Measurements from ENCODE around the gene HSF2. TPM values are rescaled to one million over a fixed set of nuclear protein-coding genes. Genes with fewer than 3 reads are reported as not detected.

The HSF2 gene
- total and polyA plus RNA-seq, 10 of the 15 experiments (the other 5 are each of a cell fraction or from before 2014, with no cell fraction given): 9.5 to 38.3 (median 16.8) TPM

DNA sequence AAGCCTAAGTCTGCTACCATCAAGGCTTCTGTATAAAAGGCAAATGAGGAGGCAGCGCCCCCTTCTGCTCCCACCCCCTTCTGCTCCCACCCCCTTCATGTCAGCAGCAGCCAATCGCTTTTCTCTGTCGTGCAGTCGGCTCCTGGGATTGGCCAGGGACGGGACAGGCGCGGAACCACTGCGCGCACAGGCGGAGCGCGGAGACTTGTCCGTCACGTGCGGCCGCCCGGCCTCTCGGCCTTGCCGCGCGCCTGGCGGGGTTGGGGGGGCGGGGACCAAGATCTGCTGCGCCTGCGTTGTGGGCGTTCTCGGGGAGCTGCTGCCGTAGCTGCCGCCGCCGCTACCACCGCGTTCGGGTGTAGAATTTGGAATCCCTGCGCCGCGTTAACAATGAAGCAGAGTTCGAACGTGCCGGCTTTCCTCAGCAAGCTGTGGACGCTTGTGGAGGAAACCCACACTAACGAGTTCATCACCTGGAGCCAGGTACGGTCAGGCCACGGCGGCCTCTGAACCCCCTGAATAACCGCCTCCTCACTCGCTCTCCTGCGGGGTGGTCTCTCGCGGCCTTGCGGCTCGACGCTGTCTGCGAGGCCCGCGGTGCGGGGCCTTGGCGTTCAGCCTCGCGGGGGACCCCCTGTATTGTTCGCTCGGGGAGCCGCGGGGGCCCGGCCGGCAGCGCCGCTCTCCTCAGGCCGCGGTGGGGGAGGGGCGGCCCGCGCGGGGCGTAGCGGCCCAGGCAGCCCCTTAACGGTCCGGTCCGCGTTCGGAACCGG, at the start of gene HSF2 (continued):
- TF ChIP-seq, protein P1, sequence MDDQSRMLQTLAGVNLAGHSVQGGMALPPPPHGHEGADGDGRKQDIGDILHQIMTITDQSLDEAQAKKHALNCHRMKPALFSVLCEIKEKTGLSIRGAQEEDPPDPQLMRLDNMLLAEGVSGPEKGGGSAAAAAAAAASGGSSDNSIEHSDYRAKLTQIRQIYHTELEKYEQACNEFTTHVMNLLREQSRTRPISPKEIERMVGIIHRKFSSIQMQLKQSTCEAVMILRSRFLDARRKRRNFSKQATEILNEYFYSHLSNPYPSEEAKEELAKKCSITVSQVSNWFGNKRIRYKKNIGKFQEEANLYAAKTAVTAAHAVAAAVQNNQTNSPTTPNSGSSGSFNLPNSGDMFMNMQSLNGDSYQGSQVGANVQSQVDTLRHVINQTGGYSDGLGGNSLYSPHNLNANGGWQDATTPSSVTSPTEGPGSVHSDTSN (IDR thresholded peaks at IDR 0.05; ENCODE audit: insufficient replicate concordance, low read depth, low read length): peak; percentile 52
- TF ChIP-seq RCOR1 (conservative IDR thresholded peaks at IDR 0.05; ENCODE audit: low read depth, low read length) (no peak), STAT1 (conservative IDR thresholded peaks at IDR 0.05) (no peak), YBX1 (IDR thresholded peaks at IDR 0.05) (no peak), TARDBP (IDR thresholded peaks at IDR 0.05; ENCODE audit: borderline replicate concordance) (no peak), JUNB (IDR thresholded peaks at IDR 0.05) (no peak), KDM1A (IDR thresholded peaks at IDR 0.05; ENCODE audit: borderline replicate concordance) (no peak), STAT3 (IDR thresholded peaks at IDR 0.05; ENCODE audit: low read depth, low read length) (no peak), MXI1 (IDR thresholded peaks at IDR 0.05; ENCODE audit: low read depth, low read length) (peak; percentile 22), HCFC1 (IDR thresholded peaks at IDR 0.05; ENCODE audit: low read length) (0 out of 2 replicates have a peak, but pooled peaks have one; percentile 11), RELB (IDR thresholded peaks at IDR 0.05; ENCODE audit: low read depth) (no peak), SIN3A (IDR thresholded peaks at IDR 0.05; ENCODE audit: low read depth, low read length) (no peak), POLR2AphosphoS5 (IDR thresholded peaks at IDR 0.05; ENCODE audit: low read length) (0 out of 2 replicates have a peak, but pooled peaks have one; percentile 46), RB1 (IDR thresholded peaks at IDR 0.05; ENCODE audit: borderline replicate concordance) (peak; percentile 73; the same call in 1 of the 2 replicates)
- TF ChIP-seq, protein P2, sequence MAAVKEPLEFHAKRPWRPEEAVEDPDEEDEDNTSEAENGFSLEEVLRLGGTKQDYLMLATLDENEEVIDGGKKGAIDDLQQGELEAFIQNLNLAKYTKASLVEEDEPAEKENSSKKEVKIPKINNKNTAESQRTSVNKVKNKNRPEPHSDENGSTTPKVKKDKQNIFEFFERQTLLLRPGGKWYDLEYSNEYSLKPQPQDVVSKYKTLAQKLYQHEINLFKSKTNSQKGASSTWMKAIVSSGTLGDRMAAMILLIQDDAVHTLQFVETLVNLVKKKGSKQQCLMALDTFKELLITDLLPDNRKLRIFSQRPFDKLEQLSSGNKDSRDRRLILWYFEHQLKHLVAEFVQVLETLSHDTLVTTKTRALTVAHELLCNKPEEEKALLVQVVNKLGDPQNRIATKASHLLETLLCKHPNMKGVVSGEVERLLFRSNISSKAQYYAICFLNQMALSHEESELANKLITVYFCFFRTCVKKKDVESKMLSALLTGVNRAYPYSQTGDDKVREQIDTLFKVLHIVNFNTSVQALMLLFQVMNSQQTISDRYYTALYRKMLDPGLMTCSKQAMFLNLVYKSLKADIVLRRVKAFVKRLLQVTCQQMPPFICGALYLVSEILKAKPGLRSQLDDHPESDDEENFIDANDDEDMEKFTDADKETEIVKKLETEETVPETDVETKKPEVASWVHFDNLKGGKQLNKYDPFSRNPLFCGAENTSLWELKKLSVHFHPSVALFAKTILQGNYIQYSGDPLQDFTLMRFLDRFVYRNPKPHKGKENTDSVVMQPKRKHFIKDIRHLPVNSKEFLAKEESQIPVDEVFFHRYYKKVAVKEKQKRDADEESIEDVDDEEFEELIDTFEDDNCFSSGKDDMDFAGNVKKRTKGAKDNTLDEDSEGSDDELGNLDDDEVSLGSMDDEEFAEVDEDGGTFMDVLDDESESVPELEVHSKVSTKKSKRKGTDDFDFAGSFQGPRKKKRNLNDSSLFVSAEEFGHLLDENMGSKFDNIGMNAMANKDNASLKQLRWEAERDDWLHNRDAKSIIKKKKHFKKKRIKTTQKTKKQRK (IDR thresholded peaks at IDR 0.05; ENCODE audit: low read depth, low read length): no peak; the same call in 1 of the 2 replicates
